ENCODE data around the gene CD55.

DNA sequence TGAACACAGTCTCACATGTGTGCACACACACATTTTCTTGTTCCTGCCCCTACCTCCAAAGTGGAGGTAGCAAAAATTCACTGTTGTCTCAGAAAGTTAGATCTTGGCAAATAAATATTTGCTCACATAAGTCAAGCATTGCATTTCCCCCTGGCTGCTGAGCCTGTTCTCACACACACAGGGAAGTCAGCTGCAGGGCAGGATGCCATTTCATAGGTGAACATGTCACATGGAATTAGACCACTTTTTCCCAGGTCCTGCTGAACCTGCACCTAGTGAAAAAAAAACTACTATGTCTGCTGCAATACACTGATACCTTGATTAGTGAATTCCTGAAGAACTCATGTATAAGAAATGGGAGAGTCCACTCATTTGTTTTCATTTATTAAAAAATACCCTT lies 5.3 kb upstream of the CD55 start:
- TF ChIP-seq, protein P1, sequence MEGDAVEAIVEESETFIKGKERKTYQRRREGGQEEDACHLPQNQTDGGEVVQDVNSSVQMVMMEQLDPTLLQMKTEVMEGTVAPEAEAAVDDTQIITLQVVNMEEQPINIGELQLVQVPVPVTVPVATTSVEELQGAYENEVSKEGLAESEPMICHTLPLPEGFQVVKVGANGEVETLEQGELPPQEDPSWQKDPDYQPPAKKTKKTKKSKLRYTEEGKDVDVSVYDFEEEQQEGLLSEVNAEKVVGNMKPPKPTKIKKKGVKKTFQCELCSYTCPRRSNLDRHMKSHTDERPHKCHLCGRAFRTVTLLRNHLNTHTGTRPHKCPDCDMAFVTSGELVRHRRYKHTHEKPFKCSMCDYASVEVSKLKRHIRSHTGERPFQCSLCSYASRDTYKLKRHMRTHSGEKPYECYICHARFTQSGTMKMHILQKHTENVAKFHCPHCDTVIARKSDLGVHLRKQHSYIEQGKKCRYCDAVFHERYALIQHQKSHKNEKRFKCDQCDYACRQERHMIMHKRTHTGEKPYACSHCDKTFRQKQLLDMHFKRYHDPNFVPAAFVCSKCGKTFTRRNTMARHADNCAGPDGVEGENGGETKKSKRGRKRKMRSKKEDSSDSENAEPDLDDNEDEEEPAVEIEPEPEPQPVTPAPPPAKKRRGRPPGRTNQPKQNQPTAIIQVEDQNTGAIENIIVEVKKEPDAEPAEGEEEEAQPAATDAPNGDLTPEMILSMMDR (conservative IDR thresholded peaks at IDR 0.05; ENCODE audit: low read length), result no peak
- no peak for TF ChIP-seq EZH2phosphoT487 (IDR thresholded peaks at IDR 0.05; ENCODE audit: borderline replicate concordance)

Measured in Loucy (cell line).